HG03103 (cell line): Measurements from ENCODE around the gene CHD5.

ENCODE experiments used
- ATAC-seq: cut with Tn5 transposase; IDR thresholded peaks from one replicate; pipeline ENCODE4 v1.9.1; 2021; ENCODE audit warnings: low read depth; ENCODE audit not compliant: unreplicated experiment

CHD5 gene

GRCh38 chr1:6101826-6102531 is 78.1 kb downstream of the CHD5 start:
- no peak for ATAC-seq

GRCh38 chr1:6100861-6101783 is 79.0 kb downstream of the CHD5 start:
- no peak for ATAC-seq

DNA sequence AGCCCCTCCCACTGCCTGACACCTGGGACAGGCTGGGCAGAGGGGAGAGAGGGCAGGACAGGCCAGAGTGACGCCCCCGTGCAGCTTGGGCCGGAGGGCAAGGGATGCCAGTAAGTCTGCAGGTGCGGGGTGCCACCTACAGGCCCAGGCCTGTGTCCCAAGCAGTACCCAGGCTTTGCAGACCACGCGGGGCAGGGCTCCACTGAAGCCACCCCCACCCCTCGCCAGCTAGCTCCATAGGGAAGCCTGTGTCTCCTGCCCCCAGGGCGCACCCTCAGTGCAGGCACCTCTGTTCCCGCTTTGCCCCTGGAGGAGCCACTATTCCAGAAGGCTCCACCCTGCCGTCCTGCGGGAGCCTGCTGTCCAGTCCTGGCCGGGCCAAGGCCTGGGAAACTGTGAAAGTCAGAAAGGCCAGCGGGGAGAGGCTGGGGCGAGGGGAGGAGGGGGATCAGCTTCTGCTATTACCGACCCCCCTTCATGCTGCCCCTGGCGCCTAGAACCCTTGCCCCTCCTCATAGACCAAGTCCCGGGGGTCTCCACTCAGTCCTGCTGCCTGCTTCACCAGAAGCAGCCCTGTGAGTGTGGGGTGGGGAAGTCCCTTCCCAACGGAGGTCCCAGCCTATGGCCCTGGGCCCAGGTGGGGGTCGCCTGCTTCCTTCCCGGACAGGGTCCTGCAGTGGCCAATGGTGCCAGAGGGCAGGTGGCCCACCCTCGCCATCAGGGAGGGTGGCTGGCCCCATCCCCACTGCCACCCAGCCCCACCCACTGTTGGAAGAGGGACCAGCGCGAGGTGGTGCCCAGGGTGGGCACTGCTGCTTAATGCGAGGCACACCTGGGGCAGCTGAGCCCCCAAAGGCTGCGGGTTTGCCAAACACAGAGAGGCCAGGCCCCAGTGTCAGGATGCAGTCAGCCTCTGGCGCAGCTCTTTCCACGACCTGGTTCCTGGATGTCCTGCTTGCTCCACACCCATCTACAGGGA is 80.0 kb downstream of the CHD5 start:
- no peak for ATAC-seq

- no peak for ATAC-seq
These were observed 80.8 kb downstream of the CHD5 start for GRCh38 chr1:6099297-6099696.

GRCh38 chr1:6098303-6099215 is 81.6 kb downstream of the CHD5 start:
- no peak for ATAC-seq

DNA sequence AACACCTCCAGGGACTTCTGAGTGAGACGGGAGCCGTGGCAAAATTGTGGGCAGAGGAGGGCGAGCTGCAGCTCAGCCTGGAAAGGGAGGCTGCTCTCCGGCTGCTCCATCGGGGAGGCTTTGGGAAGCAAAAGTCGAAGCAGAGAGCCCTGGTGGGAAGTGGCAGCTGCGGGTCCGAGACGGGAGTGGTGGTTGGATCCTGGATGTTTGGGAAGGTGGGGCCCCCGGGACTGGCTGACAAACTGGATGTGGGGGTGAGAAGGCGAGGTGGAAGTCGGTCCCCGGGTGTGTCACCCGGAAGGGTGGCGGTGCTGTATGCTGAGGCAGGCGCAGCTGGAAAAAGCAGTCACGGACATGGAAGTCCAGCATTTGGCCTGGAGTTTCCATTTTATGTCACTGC is 82.3 kb downstream of the CHD5 start:
- no peak for ATAC-seq

DNA sequence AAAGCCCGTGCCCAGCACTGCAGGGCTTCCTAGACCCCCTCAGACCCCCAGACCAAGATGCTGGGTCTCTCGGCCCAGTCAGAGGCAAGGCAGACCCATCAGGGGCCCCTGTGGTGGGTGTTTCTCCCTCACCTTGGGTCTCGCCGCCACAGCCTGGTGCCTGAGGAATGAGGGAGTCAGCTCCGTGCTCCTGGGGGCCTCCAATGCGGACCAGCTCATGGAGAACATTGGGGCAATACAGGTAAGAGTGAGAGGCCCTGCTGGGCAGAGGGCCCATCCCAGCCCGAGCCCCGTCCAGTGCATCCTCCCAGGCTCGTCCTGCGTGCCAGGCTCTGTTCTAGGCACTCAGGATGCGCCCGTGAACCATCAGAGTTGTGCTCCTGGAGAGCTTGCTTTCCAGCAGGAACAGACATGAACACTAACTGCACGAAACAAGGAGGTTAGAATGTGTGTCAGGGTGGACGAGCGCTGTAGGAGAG is 83.0 kb downstream of the CHD5 start:
- no peak for ATAC-seq

DNA sequence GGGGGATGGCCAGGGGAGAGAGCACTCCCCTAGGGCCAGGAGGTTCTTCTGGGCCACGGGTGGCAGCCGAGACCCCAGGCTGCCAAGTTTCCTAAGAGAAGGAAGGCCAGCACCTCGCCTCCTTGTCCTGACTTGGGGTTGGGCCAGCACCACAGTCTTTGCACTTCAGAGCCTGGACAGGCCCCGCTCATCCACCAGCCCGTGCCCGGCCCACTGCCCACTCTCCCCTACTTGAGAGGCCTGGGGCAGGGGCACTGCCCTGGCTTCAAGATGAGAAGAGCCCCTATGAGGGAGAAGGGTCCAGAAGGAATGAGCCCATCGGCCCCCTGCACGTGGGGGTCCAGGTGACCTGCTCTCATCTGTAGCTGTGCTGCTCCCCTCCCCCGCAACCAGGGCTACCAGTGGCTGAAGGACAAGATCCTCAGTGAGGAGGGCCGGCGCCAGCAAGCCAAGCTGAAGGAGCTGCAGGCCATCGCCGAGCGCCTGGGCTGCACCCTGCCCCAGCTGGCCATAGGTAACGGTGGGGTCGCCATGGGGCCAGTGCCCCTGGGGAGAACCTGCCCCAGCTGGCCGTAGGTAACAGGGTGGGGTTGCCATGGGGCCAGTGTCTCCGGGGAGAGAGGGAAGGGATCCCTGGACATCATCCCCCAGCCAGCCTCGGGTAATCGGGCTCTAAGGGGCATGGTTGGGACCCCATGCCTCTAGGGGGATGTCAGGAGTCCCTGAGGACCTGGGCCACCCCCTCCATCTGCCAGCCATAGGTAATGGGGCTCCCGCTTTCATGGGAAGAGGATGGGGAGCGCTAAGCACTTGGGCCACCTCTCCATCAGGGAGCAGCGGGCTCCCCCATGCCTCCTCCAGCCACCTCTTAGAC is 83.6 kb downstream of the CHD5 start:
- no peak for ATAC-seq

- ATAC-seq, result no peak
These were observed 84.4 kb downstream of the CHD5 start for GRCh38 chr1:6095511-6096242.

- ATAC-seq, result no peak
These were observed 85.2 kb downstream of the CHD5 start for GRCh38 chr1:6094801-6095505.

DNA sequence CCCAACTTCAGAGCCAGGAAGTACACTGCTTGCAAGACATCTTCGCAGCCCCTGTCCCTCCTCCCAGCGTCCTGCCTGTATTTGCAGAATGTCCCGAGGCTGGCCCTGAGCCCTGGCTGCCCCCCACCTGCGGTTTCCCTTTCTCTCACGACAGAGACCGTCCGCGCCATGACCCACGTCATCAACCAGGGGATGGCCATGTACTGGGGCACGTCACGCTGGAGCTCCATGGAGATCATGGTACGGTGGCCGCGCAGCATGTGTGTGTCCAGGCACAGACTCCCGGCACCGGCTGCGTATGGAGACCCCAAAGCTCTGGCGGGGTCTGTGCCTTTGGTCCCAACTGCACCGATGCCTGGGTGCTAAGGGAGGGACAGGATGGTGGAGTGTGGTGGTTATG is 85.9 kb downstream of the CHD5 start:
- no peak for ATAC-seq

DNA sequence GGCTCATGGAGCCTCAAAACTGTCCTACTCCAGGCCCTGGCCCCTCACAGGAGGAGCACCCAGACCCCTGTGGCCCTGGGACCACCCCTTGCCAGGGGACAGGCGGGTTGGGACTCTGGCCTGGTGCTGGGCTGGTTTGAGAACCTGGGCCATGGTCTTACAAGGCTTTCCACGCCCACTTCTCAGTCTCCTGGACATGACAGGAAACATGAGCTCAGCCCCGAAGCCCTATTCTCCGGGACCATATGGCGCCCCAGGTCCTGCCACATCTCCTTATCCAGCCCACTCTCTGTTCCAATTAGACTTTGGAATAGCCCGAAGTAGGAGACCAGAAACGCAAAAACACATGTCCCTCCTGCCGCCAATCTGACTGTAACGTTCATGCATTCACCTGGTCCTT is 86.5 kb downstream of the CHD5 start:
- no peak for ATAC-seq

- ATAC-seq, result no peak
These were observed 87.0 kb downstream of the CHD5 start for GRCh38 chr1:6093071-6093470.

- no peak for ATAC-seq
These were observed 87.9 kb downstream of the CHD5 start for GRCh38 chr1:6092211-6092610.

DNA sequence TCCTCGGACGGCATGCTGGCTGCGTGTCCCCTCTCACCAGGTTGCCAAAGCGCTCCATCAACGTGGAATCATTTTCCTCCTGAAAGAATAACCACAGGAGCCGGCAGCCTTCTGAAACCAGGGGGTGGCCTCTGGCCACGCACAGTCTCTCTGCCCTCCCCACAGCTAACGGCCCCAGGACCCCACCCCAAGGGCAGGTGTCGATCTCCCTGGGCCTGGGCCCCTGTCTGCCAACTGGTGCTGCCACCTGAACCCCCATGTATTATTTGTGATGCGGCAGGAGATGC is 88.4 kb downstream of the CHD5 start:
- no peak for ATAC-seq

DNA sequence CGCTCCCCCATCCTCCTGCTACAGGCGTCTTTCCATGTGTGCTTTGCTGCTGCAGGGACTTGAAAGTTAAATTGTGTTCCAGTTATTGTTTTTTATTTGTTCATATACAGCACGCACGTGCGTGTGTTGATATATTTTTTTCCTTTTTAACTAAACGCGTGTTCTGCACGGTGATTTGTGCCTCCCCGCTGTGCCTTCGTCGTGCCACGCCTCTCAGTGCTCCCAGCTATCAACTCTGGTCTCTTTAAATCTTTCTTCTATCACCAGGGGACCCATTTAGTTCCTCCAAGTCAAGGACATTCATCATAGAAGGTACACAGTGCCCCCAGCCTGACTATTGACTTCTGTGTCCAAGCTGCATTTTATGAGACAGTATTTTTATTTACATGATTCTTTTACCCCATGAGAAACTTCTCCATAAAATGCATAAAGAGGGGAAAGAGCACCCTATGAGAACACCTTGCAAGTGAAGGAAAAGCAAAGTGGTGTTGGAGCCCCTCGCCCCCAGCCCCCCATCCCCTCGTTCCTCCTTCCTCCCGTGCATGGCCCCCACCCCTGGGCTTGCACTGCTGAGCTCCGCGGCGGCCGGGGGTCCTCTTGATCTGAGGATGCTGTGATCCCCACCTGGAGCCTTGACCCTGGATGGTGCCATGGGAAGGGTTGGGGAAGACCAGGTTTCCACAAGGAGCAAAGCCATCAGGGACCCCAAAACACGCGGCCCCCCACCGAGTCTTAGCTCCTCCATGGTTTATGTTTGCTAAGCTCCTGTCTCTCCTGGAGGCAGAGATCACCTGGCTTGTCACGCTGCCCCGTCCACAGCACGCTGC is 88.9 kb downstream of the CHD5 start:
- no peak for ATAC-seq

GRCh38 chr1:6090288-6090687 is 89.8 kb downstream of the CHD5 start:
- no peak for ATAC-seq
